ENCODE results near the gene INPP5A. TPM values are rescaled to one million over a fixed set of nuclear protein-coding genes. Genes with fewer than 3 reads are reported as not detected.

Gene INPP5A
- total RNA-seq, 1 donor from 2014 or later: 14.2 TPM

DNA sequence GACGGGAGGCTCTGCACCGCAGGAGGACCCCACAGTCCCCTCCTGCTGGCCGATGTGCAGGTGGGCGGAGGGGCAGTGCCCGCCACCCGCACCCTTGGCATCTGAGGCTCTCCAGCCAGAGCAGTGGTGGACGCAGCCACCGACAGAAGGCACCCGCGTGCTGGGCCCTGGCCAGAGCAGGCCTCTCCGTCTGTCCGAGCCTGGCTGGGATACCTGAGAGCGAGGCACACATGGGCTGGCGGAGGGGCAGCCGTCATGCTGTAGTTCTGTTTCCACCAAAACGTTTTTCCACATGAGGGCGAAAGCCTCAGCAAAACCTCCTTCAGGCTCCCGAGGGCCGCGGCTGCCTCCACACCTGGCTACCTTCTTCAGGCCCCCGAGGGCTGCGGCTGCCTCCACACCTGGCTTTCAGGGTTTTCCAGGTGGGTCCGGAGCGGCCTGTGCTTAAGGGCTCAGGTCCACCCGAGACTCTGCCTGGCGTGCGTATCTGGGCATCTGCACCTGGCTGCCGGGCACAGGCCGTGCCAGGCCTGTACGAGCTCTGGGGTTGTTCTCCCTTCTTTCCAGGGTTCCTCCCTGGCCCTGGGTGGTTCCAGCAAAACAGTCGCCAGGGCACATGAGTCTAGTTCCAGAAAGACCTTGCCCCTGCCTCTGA is 115.5 kb downstream of the INPP5A start:
- H3K9me3 Mint-ChIP-seq: no peaks in the 10 kb centered on the region
- H3K4me3 Mint-ChIP-seq: no peak overlapping the region
- H3K79me2 ChIP-seq (ENCODE audit: low read depth): no peaks in the 10 kb centered on the region
- H3K27me3 Mint-ChIP-seq (ENCODE audit: insufficient read depth, low read depth): peaks cover 3% of the 10 kb centered on the region
- peaks cover 12% of the 10 kb centered on the region for H3K4me1 ChIP-seq
- H3K9ac ChIP-seq: no peak overlapping the region
- no peaks in the 10 kb centered on the region for H3F3A ChIP-seq (ENCODE audit: low read depth)
- H2AFZ ChIP-seq (replicated peaks): no peak overlapping the region
- H3K36me3 ChIP-seq: no peaks in the 10 kb centered on the region
- no peaks in the 10 kb centered on the region for H3K36me3 Mint-ChIP-seq
- TF ChIP-seq EZH2phosphoT487 (IDR thresholded peaks at IDR 0.05) (no peak), EZH2 (IDR thresholded peaks at IDR 0.05) (no peak)
- TF ChIP-seq, protein P1, sequence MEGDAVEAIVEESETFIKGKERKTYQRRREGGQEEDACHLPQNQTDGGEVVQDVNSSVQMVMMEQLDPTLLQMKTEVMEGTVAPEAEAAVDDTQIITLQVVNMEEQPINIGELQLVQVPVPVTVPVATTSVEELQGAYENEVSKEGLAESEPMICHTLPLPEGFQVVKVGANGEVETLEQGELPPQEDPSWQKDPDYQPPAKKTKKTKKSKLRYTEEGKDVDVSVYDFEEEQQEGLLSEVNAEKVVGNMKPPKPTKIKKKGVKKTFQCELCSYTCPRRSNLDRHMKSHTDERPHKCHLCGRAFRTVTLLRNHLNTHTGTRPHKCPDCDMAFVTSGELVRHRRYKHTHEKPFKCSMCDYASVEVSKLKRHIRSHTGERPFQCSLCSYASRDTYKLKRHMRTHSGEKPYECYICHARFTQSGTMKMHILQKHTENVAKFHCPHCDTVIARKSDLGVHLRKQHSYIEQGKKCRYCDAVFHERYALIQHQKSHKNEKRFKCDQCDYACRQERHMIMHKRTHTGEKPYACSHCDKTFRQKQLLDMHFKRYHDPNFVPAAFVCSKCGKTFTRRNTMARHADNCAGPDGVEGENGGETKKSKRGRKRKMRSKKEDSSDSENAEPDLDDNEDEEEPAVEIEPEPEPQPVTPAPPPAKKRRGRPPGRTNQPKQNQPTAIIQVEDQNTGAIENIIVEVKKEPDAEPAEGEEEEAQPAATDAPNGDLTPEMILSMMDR (IDR thresholded peaks at IDR 0.05): no peak
- H4K20me1 ChIP-seq (ENCODE audit: low read depth): peaks cover 26% of the 10 kb centered on the region
- H3K9me3 ChIP-seq (ENCODE audit: low read depth): no peaks in the 10 kb centered on the region
- no peak overlapping the region for H3K4me2 ChIP-seq
- H3K4me3 ChIP-seq: no peak overlapping the region
- H3K4me1 Mint-ChIP-seq: peaks cover 8% of the 10 kb centered on the region
- no peaks in the 10 kb centered on the region for H3K27me3 ChIP-seq
- no peak overlapping the region for H3K27ac ChIP-seq
- DNase-seq (ENCODE audit: low spot score): no peak
- H3K27ac Mint-ChIP-seq: no peak overlapping the region

DNA sequence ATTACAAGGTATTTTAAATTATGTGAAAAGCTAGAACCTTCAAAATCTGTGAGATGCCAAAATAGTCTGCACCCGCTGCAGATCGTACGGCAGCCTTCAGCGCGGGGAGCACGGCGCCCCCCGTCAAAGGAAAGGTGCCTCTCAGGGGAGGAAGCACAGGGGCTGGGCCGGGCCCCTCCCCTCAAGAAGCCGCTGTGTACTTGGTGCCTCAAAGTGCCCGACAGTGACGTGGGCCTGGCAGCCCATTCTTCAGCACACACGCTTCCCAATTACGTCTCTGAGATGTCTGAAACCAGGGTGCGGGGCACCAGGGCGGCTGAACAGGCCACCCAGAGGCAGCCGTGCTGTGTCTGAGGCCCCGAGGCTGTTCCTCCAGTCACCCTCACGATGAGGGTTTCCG is 116.1 kb downstream of the INPP5A start:
- Histone ChIP-seq H3K36me3 (no peaks in the 10 kb centered on the region), H3K4me3 (no peak overlapping the region), H3K4me1 (peaks cover 5% of the 10 kb centered on the region), H3K4me2 (no peak overlapping the region), H3K9ac (no peak overlapping the region), H3K79me2 (ENCODE audit: low read depth) (no peaks in the 10 kb centered on the region), H3K27me3 (no peaks in the 10 kb centered on the region), H3F3A (ENCODE audit: low read depth) (no peaks in the 10 kb centered on the region), H3K27ac (no peak overlapping the region), H4K20me1 (ENCODE audit: low read depth) (peaks cover 26% of the 10 kb centered on the region), H3K9me3 (ENCODE audit: low read depth) (no peaks in the 10 kb centered on the region), H2AFZ (replicated peaks) (no peak overlapping the region)
- TF ChIP-seq, protein P1 (IDR thresholded peaks at IDR 0.05): no peak
- TF ChIP-seq EZH2phosphoT487 (IDR thresholded peaks at IDR 0.05) (no peak), EZH2 (IDR thresholded peaks at IDR 0.05) (no peak)
- peaks cover 3% of the 10 kb centered on the region for H3K4me1 Mint-ChIP-seq
- no peak overlapping the region for H3K4me3 Mint-ChIP-seq
- peaks cover 3% of the 10 kb centered on the region for H3K27me3 Mint-ChIP-seq (ENCODE audit: insufficient read depth, low read depth)
- H3K27ac Mint-ChIP-seq: no peak overlapping the region
- H3K36me3 Mint-ChIP-seq: peaks cover 2% of the 10 kb centered on the region
- no peak for DNase-seq (ENCODE audit: low spot score)
- no peaks in the 10 kb centered on the region for H3K9me3 Mint-ChIP-seq

DNA sequence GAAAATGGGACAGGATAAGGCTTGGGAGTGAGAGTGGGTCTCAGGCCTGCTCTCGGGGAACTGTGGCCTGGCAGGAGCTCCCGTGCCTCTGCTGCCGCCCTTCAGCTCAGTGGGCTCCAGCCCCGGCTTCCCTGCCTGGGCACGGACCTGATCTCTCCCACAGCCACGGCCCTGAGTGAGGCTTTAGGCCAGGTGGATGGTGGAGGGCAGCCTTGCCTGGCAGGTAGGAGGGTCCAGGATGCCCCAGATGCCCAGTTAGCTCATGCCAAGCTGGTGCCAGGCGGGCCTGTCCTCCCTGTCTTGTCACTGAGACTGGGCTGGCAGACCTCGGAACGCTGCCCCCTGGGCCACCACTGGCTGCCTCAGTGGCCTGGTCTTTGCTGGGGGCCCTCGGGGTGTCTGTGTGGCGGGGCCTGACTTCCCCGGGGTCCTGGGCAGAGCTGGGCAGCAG is 116.6 kb downstream of the INPP5A start:
- no peak for TF ChIP-seq EZH2 (IDR thresholded peaks at IDR 0.05)
- TF ChIP-seq, protein P1 (IDR thresholded peaks at IDR 0.05): no peak
- no peak for TF ChIP-seq EZH2phosphoT487 (IDR thresholded peaks at IDR 0.05)
- Histone ChIP-seq H3K9ac (no peak overlapping the region), H3K4me3 (no peak overlapping the region), H3F3A (ENCODE audit: low read depth) (no peaks in the 10 kb centered on the region), H3K79me2 (ENCODE audit: low read depth) (no peaks in the 10 kb centered on the region), H3K27me3 (no peaks in the 10 kb centered on the region), H4K20me1 (ENCODE audit: low read depth) (peaks cover 26% of the 10 kb centered on the region), H3K4me2 (no peak overlapping the region), H3K9me3 (ENCODE audit: low read depth) (no peaks in the 10 kb centered on the region), H3K36me3 (no peaks in the 10 kb centered on the region), H3K4me1 (peaks cover under 1% of the 10 kb centered on the region), H3K27ac (no peak overlapping the region), H2AFZ (replicated peaks) (no peak overlapping the region)
- peaks cover 3% of the 10 kb centered on the region for H3K27me3 Mint-ChIP-seq (ENCODE audit: insufficient read depth, low read depth)
- DNase-seq (ENCODE audit: low spot score): no peak
- peaks cover 2% of the 10 kb centered on the region for H3K36me3 Mint-ChIP-seq
- H3K4me3 Mint-ChIP-seq: no peak overlapping the region
- H3K9me3 Mint-ChIP-seq: no peaks in the 10 kb centered on the region
- H3K27ac Mint-ChIP-seq: no peak overlapping the region
- peaks cover 3% of the 10 kb centered on the region for H3K4me1 Mint-ChIP-seq
